ENCODE data around the gene SLC22A4. TPM values are rescaled to one million over a fixed set of nuclear protein-coding genes. Genes with fewer than 3 reads are reported as not detected.
A peak's percentile ranks its signal among the peaks of the same experiment; 100 is the strongest.

SLC22A4 gene
- total and polyA plus RNA-seq, 4 donors: 0.25 to 42.2 (median 0.47) TPM

GRCh38 chr5:132368186-132368585, 74.0 kb downstream of the SLC22A4 start:
- peaks cover 0 to 6% (median 2%) of the 10 kb centered on the region in 4 donors for H3K36me3 ChIP-seq (ENCODE audit: control insufficient read depth in 4 of 4, insufficient read depth in 3 of 4, low read depth in 1 of 4, low read length in 3 of 4)
- WGBS: 52% methylated on average over 4 of the region's 4 CpGs
- no peaks in the 10 kb centered on the region for H3K9me3 ChIP-seq (ENCODE audit: control insufficient read depth in 4 of 4, low read length in 3 of 4)
- TF ChIP-seq CTCF (IDR thresholded peaks at IDR 0.05; ENCODE audit: low read depth, low read length, missing input control): no peak
- no peak for TF ChIP-seq HNF4G (IDR thresholded peaks at IDR 0.05)
- no peak for TF ChIP-seq SP1 (IDR thresholded peaks at IDR 0.05)
- no peak for TF ChIP-seq HNF4A (conservative IDR thresholded peaks at IDR 0.05)
- no peak for DNase-seq (ENCODE audit: low spot score)
- H3K4me1 ChIP-seq (ENCODE audit: control insufficient read depth in 4 of 4, insufficient read depth in 4 of 4, low read length in 3 of 4): peaks cover 0 to 48% (median 36%) of the 10 kb centered on the region in 4 donors
- no peaks in the 10 kb centered on the region for H3K27me3 ChIP-seq (ENCODE audit: control insufficient read depth in 4 of 4, insufficient read depth in 4 of 4, low read length in 3 of 4)
- H3K4me3 ChIP-seq (ENCODE audit: low read depth in 1 of 3, low read length in 3 of 3): no peak overlapping the region
- peak overlapping the region in 1 of 2 donors; percentile 42 for H3K9ac ChIP-seq (ENCODE audit: low read depth in 1 of 2, low read length in 2 of 2)
- no peak overlapping the region for H3K27ac ChIP-seq (ENCODE audit: low read depth in 1 of 2, low read length in 2 of 2)

GRCh38 chr5:132369007-132369473, 74.8 kb downstream of the SLC22A4 start:
- H3K27ac ChIP-seq (ENCODE audit: low read depth in 1 of 2, low read length in 2 of 2): peak overlapping the region; percentile 80 to 82
- no peaks in the 10 kb centered on the region for H3K9me3 ChIP-seq (ENCODE audit: control insufficient read depth in 4 of 4, low read length in 3 of 4)
- peak overlapping the region; percentile 56 to 64 for H3K9ac ChIP-seq (ENCODE audit: low read depth in 1 of 2, low read length in 2 of 2)
- DNase-seq (ENCODE audit: low spot score): no peak
- H3K36me3 ChIP-seq (ENCODE audit: control insufficient read depth in 4 of 4, insufficient read depth in 3 of 4, low read depth in 1 of 4, low read length in 3 of 4): peaks cover 0 to 6% (median 2%) of the 10 kb centered on the region in 4 donors
- H3K4me3 ChIP-seq (ENCODE audit: low read depth in 1 of 3, low read length in 3 of 3): peak overlapping the region; percentile 55 to 72 (median 67)
- TF ChIP-seq MAX (IDR thresholded peaks at IDR 0.05) (no peak), GABPA (IDR thresholded peaks at IDR 0.05 in 1 of 2, conservative IDR thresholded peaks at IDR 0.05 in 1 of 2) (no peak), ZBTB33 (IDR thresholded peaks at IDR 0.05) (no peak), HNF4A (conservative IDR thresholded peaks at IDR 0.05) (no peak), SP1 (IDR thresholded peaks at IDR 0.05) (peak; percentile 45), JUND (IDR thresholded peaks at IDR 0.05) (no peak), EGR1 (IDR thresholded peaks at IDR 0.05; ENCODE audit: low read depth in 2 of 2) (no peak), RAD21 (IDR thresholded peaks at IDR 0.05) (peak in 1 of 2 donors; percentile 4), HNF4G (IDR thresholded peaks at IDR 0.05) (no peak), ATF3 (IDR thresholded peaks at IDR 0.05) (no peak), FOXA2 (IDR thresholded peaks at IDR 0.05) (no peak), RXRA (IDR thresholded peaks at IDR 0.05) (no peak), TAF1 (conservative IDR thresholded peaks at IDR 0.05) (peak; percentile 54), YY1 (IDR thresholded peaks at IDR 0.05) (peak; percentile 76), CTCF (IDR thresholded peaks at IDR 0.05; ENCODE audit: low read depth, low read length, missing input control) (no peak), NR2F2 (IDR thresholded peaks at IDR 0.05) (no peak), REST (IDR thresholded peaks at IDR 0.05) (no peak), FOXA1 (IDR thresholded peaks at IDR 0.05) (no peak)
- peaks cover 0 to 40% (median 30%) of the 10 kb centered on the region in 4 donors for H3K4me1 ChIP-seq (ENCODE audit: control insufficient read depth in 4 of 4, insufficient read depth in 4 of 4, low read length in 3 of 4)
- no peaks in the 10 kb centered on the region for H3K27me3 ChIP-seq (ENCODE audit: control insufficient read depth in 4 of 4, insufficient read depth in 4 of 4, low read length in 3 of 4)
- 7% methylated on average over 9 of the region's 9 CpGs for WGBS
